GM12872 (cell line): ENCODE results near the gene TMEM69.

Experiments used
- TF ChIP-seq, protein P1 (sequence below): IDR thresholded peaks from 3 replicates; pipeline ENCODE4 v1.5.1; 2011; ENCODE audit warnings: low read depth, mild to moderate bottlenecking, low read length, moderate library complexity; ENCODE audit not compliant: insufficient read depth

The TMEM69 gene

DNA sequence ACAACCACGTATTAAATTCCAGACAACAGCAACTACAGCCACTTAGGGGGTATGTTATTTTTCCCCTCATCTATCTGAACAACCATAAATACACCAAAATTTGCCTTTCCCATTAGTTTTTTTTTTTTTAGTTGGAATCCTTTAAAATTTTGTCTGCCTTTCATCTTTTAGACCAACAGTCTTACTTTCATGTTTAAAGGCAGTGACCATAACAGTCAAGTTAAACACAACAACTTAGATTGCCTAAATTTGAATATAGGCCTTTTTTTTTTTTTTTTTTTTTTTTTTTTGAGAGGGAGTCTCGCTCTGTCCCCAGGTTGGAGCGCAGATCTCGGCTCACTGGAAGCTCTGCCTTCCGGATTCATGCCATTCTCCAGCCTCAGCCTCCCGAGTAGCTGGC is 5.0 kb upstream of the TMEM69 start:
- TF ChIP-seq, protein P1, sequence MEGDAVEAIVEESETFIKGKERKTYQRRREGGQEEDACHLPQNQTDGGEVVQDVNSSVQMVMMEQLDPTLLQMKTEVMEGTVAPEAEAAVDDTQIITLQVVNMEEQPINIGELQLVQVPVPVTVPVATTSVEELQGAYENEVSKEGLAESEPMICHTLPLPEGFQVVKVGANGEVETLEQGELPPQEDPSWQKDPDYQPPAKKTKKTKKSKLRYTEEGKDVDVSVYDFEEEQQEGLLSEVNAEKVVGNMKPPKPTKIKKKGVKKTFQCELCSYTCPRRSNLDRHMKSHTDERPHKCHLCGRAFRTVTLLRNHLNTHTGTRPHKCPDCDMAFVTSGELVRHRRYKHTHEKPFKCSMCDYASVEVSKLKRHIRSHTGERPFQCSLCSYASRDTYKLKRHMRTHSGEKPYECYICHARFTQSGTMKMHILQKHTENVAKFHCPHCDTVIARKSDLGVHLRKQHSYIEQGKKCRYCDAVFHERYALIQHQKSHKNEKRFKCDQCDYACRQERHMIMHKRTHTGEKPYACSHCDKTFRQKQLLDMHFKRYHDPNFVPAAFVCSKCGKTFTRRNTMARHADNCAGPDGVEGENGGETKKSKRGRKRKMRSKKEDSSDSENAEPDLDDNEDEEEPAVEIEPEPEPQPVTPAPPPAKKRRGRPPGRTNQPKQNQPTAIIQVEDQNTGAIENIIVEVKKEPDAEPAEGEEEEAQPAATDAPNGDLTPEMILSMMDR, result no peak

- TF ChIP-seq, protein P1, result no peak
These were observed 3.6 kb upstream of the TMEM69 start for GRCh38 chr1:45684402-45684801.

DNA sequence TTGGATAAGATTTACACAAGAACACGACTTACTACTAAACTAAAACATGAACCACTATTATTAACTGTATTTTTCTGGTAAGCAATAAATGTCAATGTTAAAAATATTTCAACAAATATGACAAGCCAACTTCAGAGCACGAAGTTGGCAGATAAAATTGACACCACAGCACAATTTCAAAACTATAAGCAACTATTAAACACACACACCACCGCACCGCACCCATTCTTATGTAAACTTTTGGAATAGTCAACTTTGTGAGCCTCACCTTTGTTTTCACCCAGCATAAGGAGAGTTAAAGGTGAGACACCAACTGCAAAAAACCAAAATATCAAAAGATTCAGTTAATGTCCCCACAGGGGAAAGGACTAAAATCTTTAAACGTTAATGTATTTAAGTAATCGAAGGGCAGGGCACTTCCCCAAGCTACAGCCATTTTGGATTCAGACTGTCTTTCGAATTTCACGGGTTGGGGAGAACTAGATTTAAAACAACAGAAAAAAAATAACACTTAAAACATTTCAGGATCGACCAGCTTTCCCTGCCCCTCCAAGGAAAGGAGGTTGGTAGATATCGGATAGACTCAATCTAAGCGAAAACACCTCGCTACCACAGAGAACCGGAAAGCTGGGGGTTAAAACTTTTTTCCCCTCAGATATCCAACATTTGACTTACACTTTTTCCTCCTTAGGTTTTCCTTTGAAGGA is 2.5 kb upstream of the TMEM69 start:
- TF ChIP-seq, protein P1, result no peak

DNA sequence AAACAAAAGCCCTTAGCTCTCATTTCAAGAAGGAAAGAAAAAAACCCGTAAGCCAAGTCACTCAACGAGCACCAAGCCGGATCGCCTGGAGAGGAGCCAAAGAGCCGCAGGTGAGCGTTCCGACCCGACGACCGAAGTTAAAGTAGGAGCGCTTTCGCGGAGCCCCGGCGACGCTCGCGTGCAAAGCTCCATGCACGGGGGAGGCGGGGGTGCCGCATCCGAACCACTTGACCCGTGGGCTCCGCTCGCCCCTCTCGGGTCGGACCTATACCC is 2.0 kb upstream of the TMEM69 start:
- TF ChIP-seq, protein P1, result peak; percentile 36; the same call in 2 of the 3 replicates

- TF ChIP-seq, protein P1, result no peak
These were observed 1.5 kb upstream of the TMEM69 start, which contains the start of gene GPBP1L1 for GRCh38 chr1:45686288-45687013. Gene GPBP1L1, minus strand, starts transcription at chr1:45686533. Its CDS starts 27,446 bp downstream, at chr1:45659087.

DNA sequence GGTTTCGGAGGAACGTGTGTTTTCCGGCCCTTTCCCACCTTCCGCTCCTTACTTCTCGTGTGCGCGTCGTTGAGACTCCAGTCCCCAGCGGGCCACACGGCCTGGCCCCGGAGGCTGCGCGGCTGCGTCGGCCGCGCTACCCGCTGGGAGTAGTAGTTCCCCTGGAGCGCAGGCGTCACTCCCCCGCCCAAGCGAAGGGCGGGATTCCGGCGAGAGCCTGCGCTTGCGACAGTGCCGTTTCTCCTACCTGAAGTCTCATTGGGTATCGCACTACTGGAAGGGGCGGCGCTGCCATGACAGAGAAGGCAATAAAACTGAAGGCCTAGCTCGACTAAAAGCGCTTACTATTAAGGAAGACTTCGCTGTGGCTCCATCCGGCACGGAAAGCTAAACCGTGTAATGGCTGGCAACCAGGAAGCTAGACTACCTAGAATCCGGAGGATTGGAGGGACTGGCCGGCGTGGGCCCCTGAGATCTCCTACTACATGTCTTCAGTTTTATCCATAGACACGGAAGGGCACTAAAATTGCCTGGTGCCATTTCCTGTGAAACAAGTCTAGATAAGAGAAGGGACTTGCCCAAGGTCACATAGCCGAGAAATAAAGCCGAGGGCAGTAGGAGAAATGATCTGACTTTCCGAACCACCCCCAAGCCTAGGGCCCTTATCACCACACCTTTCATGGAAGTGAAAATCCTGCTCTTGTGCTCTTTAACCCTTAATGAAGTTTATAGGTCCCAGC is 797 bp upstream of the TMEM69 start:
- TF ChIP-seq, protein P1, result no peak

GRCh38 chr1:45694823-45695222 is 6.8 kb downstream of the TMEM69 start:
- TF ChIP-seq, protein P1, result no peak
